Spleen (tissue), 11 donors: ENCODE data around the gene OSBPL7. TPM values are rescaled to one million over a fixed set of nuclear protein-coding genes. Genes with fewer than 3 reads are reported as not detected.

Source experiments
- DNase-seq: peaks from one replicate; pipeline ENCODE4 v3.0.0-alpha.2; 2020
- H3K27ac ChIP-seq, 8 donors: fragments of 200-600 bp; sonication (generic) in 7 of 8; 1 replicate in 4 of 8; 2 replicates in 4 of 8; pipeline versions ENCODE4 v1.5.0 to v1.8.0; 2016 to 2021; ENCODE audit warnings: inconsistent platforms in 4 of 8, mild to moderate bottlenecking in 4 of 8, moderate library complexity in 1 of 8
- H3K27me3 ChIP-seq, 7 donors: fragments of 200-600 bp; sonication (generic) in 6 of 7; replicated peaks in 1 of 7; 1 replicate in 4 of 7; 2 replicates in 3 of 7; pipeline versions ENCODE4 v1.5.0 to v1.8.0; 2016 to 2021; ENCODE audit warnings: inconsistent platforms in 3 of 7, mild to moderate bottlenecking in 1 of 7
- H3K36me3 ChIP-seq, 6 donors: fragments of 200-600 bp; sonication (generic) in 5 of 6; 1 replicate in 4 of 6; 2 replicates in 2 of 6; pipeline versions ENCODE4 v1.5.0 to v1.8.0; 2016 to 2021; ENCODE audit warnings: inconsistent platforms in 2 of 6
- H3K4me1 ChIP-seq, 6 donors: fragments of 200-600 bp; sonication (generic) in 5 of 6; 1 replicate in 3 of 6; 2 replicates in 3 of 6; pipeline versions ENCODE4 v1.5.0 to v1.8.0; 2016 to 2021; ENCODE audit warnings: inconsistent platforms in 3 of 6
- H3K4me3 ChIP-seq, 8 donors: fragments of 200-600 bp; sonication (generic) in 7 of 8; 1 replicate in 4 of 8; 2 replicates in 4 of 8; pipeline versions ENCODE4 v1.5.0 to v1.8.0; 2016 to 2021; ENCODE audit warnings: inconsistent platforms in 4 of 8, mild to moderate bottlenecking in 4 of 8, moderate library complexity in 2 of 8
- H3K9me3 ChIP-seq, 8 donors: fragments of 200-600 bp; sonication (generic) in 7 of 8; 1 replicate in 4 of 8; 2 replicates in 4 of 8; pipeline versions ENCODE4 v1.5.0 to v1.8.0; 2016 to 2021; ENCODE audit warnings: inconsistent platforms in 4 of 8
- CTCF ChIP-seq, 11 experiments: fragments of 200-600 bp in 7 of 11; fragments of 450-650 bp in 4 of 11; sonication (generic) in 4 of 11; IDR thresholded peaks in 8 of 11; conservative IDR thresholded peaks in 3 of 11; 1 replicate in 7 of 11; 2 replicates in 4 of 11; pipeline versions ENCODE4 v1.4.0 to v1.8.0; 2016 to 2021; ENCODE audit warnings: antibody characterized with exemption in 11 of 11, inconsistent platforms in 4 of 11, mild to moderate bottlenecking in 1 of 11
- POLR2A ChIP-seq, 3 donors: fragments of 450-650 bp; IDR thresholded peaks; one replicate each; pipeline ENCODE4 v1.5.1; 2017; ENCODE audit warnings: antibody characterized with exemption in 3 of 3, mild to moderate bottlenecking in 1 of 3
- POLR2AphosphoS5 ChIP-seq, 3 donors: sonication (generic); formaldehyde crosslinking; IDR thresholded peaks; one replicate each; pipeline ENCODE4 v1.5.1; 2017; ENCODE audit warnings: antibody characterized with exemption in 3 of 3
- whole genome bisulfite sequencing, 5 donors: extraction: QIAGEN DNeasy Blood & Tissue Kit in 3 of 5; methylation state at CpG; one replicate each; pipeline versions ENCODE4 v1.1.5 to v1.1.7; 2013 to 2018; 5-methylcytosine and 5-hydroxymethylcytosine counted together
- intact Hi-C: fragments of 100-400 bp; cut with DNase I; formaldehyde crosslinking; loops from one replicate; pipeline ENCODE4 v1.15.0; 2023; ENCODE audit warnings: low total_unique reads
- polyA plus RNA-seq, 3 donors: library from polyadenylated mRNA; stranded (reverse); fragments of 200-250 nt; gene quantifications; one replicate each; pipeline ENCODE4 v1.2.1, GENCODE V29; 2013
- total RNA-seq, 7 donors: library from RNA; depleted of rRNA in 3 of 7; stranded (reverse); fragments of >200 nt in 3 of 7; fragmentation: NEBNext Ultra II Directional in 4 of 7; extraction: Animal tissue kit (Norgen Biotek cat#: 25700) in 4 of 7; gene quantifications; one replicate each; pipeline versions ENCODE4 v1.1.0 to v1.2.1, GENCODE V29; 2016 to 2021
- donor health status: healthy with polysubstance abuse.
- donor health status: DM: no; HTN: no; CAD: no; lungs with moderate emphysema.
- donor health status: DM: no; HTN: no; CAD: no.
- donor health status: Bipolar disorder and iron deficiency.
- donor health status: healthy.
- donor health status: DM: no; HTN: no; CAD: no.
- donor health status: DM: yes; HTN: yes; CAD: no.

OSBPL7 gene
- total and polyA plus RNA-seq, 10 donors = 7.7 to 33.3 (median 22.3) TPM

DNA sequence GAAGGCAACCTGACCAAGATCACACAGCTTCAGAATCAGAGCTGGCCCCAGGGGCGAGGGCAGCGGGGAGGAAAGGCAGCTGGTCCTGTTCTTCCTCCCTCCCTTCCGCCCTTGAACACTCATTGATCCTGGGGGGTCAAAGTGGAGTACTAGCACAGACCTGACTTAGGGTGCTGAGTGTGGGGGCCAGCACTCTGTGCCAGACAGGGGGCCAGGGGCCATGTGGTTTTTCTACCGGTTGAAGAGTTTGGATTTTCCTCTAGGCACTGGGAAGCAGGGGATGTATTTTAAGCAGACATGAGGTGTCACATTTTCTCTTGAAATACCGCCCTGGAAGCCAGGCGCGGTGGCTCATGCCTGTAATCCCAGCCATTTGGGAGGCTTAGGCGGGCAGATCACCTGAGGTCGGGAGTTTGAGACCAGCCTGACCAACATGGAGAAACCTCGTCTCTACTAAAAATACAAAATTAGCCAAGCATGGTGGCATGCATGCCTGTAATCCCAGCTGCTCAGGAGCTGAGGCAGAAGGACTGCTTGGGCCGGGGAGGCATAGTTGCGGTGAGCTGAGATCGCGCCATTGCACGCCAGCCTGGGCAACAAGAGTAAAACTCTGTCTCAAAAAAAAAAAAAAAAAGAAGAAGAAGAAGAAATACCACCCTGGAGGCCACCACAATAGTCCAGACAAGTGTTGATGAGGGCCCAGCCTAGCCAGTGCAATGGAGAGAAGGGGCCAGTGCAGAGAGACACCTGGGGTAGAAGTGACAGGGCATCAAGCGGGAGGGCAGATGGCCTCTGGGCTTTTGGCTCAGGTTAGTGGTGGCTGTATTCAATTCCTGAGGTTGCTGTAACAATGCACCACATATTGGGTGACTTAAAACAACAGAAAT, 15.3 kb downstream of the OSBPL7 start:
- H3K36me3 ChIP-seq = peaks cover 0 to 54% (median 45%) of the 10 kb centered on the region in 6 donors
- TF ChIP-seq POLR2AphosphoS5 (IDR thresholded peaks at IDR 0.05) (no peak), CTCF (IDR thresholded peaks at IDR 0.05 in 8 of 11, conservative IDR thresholded peaks at IDR 0.05 in 3 of 11) (no peak), POLR2A (IDR thresholded peaks at IDR 0.05) (no peak)
- intact Hi-C loops = loop anchor here (10.0 kb wide), 1 partner anchor 131 kb away; no protein-coding TSS in a partner anchor
- H3K27me3 ChIP-seq = no peaks in the 10 kb centered on the region
- peaks cover 0 to 5% (median 0%) of the 10 kb centered on the region in 6 donors for H3K4me1 ChIP-seq
- H3K4me3 ChIP-seq = no peak overlapping the region
- WGBS, 5 donors = 82 to 93% (median 90%) methylated on average over 16 of the region's 16 CpGs
- DNase-seq = no peak
- no peaks in the 10 kb centered on the region for H3K9me3 ChIP-seq
- H3K27ac ChIP-seq = no peak overlapping the region

GRCh38 chr17:47804461-47804860, 17.1 kb downstream of the OSBPL7 start:
- H3K4me1 ChIP-seq = no peaks in the 10 kb centered on the region
- no peak for DNase-seq
- intact Hi-C loops = loop anchor here (10.0 kb wide), 1 partner anchor 130 kb away; no protein-coding TSS in a partner anchor
- H3K27ac ChIP-seq = no peak overlapping the region
- H3K27me3 ChIP-seq = no peaks in the 10 kb centered on the region
- TF ChIP-seq POLR2AphosphoS5 (IDR thresholded peaks at IDR 0.05) (no peak), POLR2A (IDR thresholded peaks at IDR 0.05) (no peak), CTCF (IDR thresholded peaks at IDR 0.05 in 8 of 11, conservative IDR thresholded peaks at IDR 0.05 in 3 of 11) (no peak)
- no peaks in the 10 kb centered on the region for H3K9me3 ChIP-seq
- H3K36me3 ChIP-seq = peaks cover 0 to 35% (median 30%) of the 10 kb centered on the region in 6 donors
- no peak overlapping the region for H3K4me3 ChIP-seq
- WGBS, 5 donors = 61 to 88% (median 72%) methylated on average over 1 to 3 of the region's 3 CpGs

GRCh38 chr17:47803751-47804150, 17.8 kb downstream of the OSBPL7 start:
- 72 to 81% (median 77%) methylated on average over 6 of the region's 6 CpGs for WGBS, 5 donors
- intact Hi-C loops = loop anchor here (10.0 kb wide), 1 partner anchor 129 kb away; no protein-coding TSS in a partner anchor

More at GRCh38 chr17:47803751-47804150, 17.8 kb downstream of the OSBPL7 start:
- Histone ChIP-seq H3K27me3 (no peaks in the 10 kb centered on the region), H3K4me1 (no peaks in the 10 kb centered on the region), H3K36me3 (peaks cover 0 to 28% (median 23%) of the 10 kb centered on the region in 6 donors), H3K27ac (no peak overlapping the region), H3K4me3 (no peak overlapping the region), H3K9me3 (no peaks in the 10 kb centered on the region)
- TF ChIP-seq CTCF (IDR thresholded peaks at IDR 0.05 in 8 of 11, conservative IDR thresholded peaks at IDR 0.05 in 3 of 11) (no peak), POLR2A (IDR thresholded peaks at IDR 0.05) (no peak), POLR2AphosphoS5 (IDR thresholded peaks at IDR 0.05) (no peak)
- no peak for DNase-seq
